HG03108 (cell line): ENCODE results near the gene CHD9.
"Not testable (repeated sequence)": the region's sequence is repeated elsewhere in the genome, so short reads cannot be mapped to it uniquely, and the experiment has no call there.

Experiments
- ATAC-seq: cut with Tn5 transposase; IDR thresholded peaks from one replicate; pipeline ENCODE4 v1.9.1; 2021; ENCODE audit warnings: moderate library complexity; ENCODE audit not compliant: unreplicated experiment

CHD9 gene, protein sequence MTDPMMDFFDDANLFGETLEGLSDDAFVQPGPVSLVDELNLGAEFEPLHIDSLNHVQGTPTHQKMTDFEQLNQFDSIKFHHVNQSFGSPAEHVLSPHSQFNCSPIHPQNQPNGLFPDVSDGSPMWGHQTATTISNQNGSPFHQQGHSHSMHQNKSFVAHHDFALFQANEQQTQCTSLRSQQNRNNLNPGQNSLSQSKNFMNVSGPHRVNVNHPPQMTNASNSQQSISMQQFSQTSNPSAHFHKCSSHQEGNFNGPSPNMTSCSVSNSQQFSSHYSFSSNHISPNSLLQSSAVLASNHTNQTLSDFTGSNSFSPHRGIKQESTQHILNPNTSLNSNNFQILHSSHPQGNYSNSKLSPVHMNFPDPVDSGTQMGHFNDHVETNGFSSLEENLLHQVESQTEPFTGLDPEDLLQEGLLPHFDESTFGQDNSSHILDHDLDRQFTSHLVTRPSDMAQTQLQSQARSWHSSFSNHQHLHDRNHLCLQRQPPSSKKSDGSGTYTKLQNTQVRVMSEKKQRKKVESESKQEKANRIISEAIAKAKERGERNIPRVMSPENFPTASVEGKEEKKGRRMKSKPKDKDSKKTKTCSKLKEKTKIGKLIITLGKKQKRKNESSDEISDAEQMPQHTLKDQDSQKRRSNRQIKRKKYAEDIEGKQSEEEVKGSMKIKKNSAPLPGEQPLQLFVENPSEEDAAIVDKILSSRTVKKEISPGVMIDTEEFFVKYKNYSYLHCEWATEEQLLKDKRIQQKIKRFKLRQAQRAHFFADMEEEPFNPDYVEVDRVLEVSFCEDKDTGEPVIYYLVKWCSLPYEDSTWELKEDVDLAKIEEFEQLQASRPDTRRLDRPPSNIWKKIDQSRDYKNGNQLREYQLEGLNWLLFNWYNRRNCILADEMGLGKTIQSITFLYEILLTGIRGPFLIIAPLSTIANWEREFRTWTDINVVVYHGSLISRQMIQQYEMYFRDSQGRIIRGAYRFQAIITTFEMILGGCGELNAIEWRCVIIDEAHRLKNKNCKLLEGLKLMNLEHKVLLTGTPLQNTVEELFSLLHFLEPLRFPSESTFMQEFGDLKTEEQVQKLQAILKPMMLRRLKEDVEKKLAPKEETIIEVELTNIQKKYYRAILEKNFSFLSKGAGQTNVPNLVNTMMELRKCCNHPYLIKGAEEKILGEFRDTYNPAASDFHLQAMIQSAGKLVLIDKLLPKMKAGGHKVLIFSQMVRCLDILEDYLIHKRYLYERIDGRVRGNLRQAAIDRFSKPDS (N-terminal part only)

DNA sequence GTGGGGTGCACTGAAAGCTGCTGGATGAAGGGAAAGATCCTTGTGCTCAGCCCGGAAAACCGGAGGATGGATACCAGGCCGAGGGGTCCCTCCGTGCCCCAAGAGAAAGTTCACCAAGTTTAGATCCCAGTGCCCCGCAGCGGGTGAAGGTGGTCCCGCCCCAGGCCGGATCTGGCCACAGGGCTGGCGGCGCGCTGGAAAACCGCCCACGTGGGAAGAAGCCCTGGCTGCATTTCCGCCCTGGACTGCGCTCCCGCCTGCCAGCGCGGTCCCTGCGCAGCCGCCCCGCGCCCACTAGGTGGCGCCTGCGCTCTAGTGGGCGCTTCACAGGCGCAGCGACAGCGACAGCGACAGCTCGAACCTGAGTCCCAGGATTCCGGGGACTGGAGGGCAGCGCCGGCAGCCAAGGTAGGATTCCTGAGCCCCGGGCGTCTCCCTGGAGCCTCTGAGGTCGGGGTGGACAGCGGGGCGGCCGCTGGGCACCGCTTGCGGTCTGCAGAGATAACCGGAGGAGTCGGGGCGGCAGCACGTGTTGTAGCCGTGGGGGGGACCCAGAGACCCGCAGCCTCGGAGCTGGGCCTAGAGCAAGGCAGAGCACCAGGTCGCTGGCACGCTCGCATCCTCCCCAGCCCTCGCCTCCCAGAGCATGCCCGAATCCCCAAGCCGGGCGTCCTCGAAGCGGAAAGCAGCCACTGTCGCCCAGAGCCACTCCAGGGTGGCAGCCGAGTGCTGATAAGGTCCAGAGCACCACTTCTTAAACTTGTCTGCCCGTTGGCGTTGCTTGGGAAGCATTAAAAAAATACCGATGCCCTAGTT is at the start of gene CHD9:
CHD9 (plus strand) TSS at position 322 of the 816 bp plus-strand sequence. CDS start 101,099 bp downstream, outside the sequence.
- ATAC-seq, result peak; percentile 76

DNA sequence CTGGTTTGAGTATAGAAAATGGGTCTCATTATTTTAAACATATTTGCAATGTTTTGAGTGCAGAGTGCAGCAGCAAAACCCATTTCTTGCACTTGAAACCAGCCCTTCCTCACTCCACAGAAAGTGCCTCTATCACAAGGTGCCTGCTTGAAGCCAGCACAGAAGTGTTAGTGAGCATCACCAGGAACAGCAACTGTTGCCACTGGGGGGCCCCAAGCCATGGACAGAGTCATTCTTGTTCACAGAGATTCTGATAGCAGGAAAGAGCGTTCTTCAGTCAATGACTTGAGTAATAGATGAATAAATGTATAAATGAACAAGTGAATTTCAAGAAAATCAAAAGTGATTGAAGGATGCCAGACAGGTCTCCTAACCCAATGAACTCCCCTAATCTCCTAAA is 47.7 kb upstream of the CHD9 start:
- no peak for ATAC-seq

DNA sequence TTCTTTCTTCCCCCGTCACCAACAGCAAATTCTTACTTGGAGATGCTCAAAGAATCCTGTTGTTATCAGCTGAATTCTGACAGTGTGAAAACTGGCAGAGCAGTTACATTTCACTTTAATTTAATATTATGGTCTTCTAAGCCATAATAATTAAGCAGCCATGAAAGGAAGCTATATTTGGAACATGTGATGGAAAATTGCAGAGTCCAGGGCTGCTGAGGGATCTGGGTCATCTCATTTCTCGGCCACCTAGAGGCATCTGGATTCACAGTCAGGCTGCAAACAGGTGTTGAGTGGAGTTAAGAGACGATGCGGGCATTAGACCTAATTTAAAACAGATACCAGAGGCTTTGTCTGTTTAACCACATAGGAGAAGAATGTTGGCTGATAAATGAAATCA is 40.5 kb upstream of the CHD9 start:
- ATAC-seq, result no peak

DNA sequence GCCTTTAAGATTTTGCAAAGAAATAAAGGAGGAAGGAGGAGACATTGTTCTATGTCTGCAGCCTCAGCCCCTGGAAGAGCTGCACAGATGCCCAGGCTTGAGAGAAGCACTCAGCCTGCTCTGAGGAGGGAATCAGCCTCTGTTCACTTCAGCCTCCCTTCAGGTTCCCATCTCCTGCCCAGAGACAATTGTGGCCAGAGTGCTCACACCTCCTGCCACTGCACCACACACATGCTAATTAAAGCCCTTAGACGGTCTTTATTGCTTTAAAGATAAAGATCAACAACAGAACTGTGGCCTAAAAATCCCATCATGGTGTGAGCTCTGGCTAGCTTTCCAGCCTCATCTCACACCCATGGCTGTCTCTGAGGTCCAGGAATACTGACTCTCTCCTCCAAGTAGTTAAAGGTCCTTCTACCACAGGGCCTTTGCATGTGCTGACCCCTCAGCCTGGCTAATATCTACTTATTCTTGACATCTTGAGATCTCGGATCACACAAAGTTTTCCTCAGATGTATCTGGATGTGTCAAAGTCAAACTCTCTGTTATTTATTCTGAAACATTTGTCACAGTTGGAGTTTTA is 35.9 kb upstream of the CHD9 start:
- ATAC-seq, result no peak

DNA sequence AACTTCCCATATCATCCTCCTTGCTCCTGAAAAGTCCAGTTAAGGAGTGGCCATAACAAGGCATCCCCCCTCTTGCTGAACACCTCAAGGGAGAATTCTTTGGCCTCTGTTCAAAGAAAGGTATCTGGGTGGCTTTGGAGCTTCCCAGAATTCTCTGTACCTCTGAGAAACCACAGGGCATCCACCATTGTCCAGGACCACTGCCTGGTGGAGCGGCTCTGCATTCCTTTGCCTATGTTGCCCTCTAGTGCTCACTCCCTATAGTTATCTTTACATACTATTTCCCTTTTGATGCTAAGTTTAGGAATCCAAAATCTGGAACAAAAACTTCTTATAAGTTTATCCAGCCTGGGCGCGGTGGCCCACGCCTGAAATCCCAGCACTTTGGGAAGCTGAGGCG is 32.4 kb upstream of the CHD9 start:
- ATAC-seq, result no peak

DNA sequence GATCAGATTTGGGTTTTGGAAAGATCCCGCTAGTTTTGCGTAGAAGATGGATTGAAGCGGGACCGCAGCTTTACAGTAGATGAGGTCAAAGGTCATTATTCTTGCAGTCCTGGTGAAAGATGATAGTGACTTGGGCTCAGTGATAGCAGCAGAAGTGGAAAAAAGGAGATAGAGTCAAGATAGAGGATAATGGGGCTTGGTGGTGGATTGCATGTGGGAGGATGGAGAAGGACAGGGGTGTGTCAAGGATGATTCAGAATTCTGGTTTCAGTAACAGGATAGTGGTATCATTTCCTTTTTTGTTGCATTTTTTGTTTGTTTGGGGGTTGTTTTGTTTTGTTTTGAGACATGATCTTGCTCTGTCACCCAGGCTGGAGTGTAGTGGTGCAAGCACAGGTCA is 30.7 kb upstream of the CHD9 start:
- ATAC-seq, result no peak

DNA sequence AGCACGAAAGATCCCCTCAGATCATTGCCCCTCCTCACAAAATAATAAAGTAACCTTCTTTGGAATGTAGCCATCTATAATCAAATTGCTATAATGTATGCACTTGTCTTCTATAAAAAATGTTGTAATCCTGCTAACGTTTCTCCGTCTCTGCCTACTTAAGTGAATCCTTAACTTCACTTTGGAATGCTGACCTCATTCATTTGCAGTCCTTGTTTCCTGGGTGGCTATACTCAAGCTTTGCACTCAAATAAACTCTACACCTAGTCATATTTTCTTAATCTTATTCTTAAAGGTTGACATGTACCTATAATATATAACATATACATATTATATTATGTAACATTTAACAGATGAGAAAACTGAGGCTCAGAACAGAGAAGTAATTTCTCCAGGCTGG is 24.8 kb upstream of the CHD9 start:
- no peak for ATAC-seq

DNA sequence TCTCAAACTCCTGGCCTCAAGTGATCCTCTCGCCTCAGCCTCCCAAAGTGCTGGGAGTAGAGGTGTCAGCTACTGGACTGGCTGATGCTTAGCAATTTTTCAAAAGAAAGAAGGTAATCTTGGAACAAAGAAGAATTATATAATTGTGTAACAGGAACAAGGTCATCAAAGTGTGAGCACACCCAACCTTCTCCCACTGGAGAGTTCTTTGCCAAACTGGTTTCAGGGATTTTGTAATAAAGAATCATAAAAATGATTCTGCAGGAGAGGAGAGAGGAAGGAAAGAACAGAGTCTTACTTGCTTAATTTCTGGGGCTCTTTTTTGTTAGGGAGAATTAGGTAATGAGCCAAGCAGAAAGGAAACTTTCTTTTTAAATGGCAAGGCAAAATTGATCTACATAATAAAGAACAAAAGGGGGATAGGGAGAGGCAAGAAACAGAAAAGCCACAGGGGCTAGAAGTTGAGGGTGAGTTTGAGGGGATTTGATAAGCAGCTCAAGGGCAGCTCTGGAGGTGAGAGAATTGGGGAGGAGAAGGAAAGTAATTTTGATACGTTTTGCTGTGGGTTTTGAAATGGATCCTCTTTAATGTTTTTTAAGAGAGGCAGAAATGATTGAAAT is 23.4 kb upstream of the CHD9 start:
- ATAC-seq, result no peak

DNA sequence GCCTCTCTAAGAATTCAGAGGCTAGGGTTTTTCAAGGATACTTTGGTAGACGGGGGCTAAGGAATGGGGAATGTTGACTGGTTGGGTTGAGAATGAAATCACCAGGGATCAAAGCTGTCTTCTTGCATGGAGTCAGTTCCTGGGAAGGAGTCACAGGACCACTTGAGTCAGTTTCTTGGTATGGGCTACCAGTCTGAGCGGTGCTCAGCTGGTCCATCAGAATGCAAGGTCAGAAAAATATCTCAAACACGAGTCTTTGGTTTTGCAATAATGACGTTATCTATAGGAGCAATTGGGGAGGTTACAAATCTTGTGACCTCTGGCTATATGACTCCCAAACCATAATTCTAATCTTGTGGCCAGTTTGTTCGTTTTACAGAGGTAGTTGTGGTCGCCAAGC is 20.5 kb upstream of the CHD9 start:
- ATAC-seq, result no peak

DNA sequence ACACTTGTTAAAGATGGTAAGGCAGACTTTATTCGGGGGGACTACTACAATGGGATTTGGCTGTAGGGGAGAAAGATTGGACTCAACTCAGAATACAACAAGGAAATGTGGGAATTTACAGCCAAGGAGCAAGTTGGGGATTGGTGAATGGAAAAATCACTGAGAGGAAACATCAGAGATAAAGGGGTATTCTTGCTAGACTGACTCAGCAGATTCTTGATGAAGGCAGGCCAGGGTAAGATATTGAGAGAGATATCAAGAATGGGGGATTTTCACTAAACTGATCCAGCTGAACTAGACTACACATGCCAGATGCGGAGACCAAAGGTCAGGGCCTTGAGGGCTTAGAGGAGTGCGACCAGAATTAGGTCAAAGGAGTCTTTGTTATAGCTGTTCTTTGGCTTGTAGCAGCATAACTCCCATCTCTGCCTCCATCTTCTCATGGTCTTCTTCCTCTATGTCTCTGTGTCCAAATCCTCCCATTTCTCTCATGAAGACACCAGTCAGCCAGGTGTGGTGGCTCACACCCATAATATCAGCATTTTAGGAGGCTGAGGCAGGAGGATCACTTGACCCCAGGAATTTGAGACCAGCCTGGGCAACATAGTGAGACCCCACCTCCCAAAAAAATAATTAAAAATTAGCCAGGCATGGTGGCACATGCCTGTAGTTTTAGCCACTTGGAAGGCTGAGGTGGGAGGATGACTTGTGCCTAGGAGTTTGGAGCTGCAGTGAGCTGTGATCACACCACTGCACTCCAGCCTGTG is 19.4 kb upstream of the CHD9 start:
- ATAC-seq, result no peak

DNA sequence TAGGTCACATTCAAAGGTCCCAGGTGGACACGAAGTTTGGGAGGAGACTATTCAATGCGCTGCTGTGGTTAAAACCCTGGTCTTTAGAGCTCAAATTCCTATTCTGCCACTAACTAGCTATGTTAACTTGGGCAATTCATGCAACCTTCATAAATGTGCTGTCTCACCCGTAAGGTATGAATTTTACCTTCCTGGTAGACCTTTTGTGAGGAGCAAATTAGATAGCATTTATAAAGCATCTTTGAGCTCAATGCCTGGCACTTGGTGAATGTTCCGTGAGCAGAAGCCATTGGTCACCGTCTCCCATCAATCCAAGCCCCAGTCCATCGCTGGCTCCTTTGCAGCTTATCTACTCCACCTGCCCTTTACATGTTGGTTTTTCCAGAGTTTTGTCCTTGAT is 18.7 kb upstream of the CHD9 start:
- ATAC-seq, result no peak

DNA sequence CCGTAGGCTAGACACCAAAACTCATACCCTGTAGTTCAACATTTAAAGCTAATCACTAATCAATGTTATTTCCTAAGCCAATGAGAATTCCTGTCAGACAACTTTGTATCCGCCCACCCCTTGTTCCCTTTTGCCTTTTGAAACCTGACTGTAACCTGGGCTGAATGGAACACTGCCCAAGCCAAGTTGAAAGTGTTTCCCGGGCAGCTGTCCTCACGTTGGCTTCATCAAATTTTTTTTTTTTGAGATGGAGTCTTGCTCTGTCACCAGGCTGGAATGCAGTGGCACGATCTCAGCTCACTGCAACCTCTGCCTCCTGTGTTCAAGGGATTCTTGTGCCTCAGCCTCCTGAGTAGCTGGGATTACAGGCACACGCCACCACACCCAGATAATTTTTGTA is 18.1 kb upstream of the CHD9 start:
- ATAC-seq, result not testable (repeated sequence)

DNA sequence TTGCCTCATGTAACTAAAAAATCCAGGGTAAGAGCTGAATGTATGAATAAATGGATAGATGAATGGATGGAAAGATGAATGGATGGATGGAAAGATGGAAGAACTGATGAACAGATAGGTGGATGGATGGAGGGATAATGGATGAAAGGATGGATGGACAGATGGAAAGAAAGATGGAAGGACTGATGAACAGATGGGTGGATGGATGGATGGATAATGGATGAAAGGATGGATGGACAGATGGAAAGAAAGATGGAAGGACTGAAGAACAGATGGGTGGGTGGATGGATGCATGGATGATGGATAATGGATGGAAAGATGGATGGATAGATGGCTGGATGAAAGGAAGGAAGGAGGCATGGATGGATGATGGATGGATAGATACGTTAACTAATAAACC is 14.0 kb upstream of the CHD9 start:
- ATAC-seq, result no peak

DNA sequence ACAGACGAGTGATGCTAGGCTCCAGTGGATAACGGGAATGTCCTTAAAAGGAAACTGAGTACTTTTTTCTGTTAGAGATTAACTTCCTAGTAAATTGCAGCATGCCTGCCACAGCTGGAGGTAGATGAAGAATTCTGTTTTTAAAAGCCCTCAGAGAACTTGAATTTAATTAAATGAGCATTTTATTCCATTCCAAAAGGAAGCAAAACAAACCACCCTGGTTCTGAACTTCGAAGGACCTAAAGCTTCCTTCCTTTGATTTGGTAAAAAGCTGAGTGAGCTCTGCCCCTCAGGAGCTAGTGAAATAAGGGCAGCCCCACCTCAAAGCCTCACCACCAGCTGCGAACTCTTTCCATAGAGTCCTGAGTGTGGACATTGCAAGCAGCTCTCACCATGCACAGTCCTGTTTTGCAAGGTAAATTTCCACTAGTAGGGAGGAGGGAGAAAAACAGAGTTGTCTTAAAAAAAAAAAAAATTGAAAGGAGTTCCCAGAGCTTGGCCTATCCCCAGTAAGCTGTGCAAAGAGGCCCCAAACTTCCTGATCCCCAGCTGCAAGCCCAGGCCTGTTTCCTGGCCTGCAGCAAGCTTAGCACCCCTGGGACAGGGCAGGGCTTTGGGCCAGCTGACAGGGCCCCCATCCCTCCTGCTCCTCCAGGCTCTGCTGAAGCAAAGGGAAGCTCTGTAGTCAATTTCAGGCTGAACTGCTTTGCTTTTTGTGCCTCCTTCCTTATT is 13.3 kb upstream of the CHD9 start:
- no peak for ATAC-seq

DNA sequence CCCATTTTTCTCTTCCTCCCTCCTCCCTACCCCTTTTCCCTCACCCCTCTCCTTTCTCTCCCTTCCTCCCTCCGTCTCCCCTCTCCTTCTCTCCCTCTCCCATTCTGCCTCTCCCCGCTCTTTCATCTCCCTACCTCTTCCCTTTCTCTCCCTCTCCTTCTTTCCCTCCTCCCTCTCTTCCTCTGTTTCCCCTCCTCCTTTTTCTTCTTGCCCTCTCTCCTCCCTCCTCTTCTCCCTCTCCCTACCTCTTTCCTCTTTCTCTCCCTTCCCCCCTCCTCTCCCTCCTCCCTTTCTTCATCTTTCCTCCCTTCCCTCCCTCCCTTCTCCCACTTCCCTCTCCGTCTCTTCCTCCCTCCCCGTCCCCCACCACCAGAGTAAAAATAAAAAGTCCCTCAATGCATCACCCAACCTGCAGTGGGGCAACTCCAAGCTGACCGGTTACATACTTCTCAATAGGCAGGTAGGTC is 12.5 kb upstream of the CHD9 start:
- ATAC-seq, result no peak

DNA sequence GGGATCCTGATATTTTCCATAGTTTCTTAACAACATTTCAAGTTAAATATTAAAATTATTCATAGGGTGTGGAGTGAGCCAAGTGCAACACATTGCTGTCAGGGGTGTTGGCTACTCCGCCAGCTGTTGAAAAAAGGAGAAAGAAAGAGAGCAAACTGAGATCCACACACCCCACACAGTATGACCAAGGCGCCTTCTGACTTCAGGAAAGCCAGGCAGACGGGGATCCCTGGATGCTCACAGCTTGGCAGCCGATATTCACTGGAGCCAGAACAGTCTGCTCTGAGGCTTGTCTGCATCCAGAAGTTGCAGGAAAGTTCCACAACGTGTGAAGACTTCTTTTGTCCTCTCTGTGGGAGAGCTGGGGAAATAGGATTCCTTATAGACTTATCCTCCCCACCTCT is 11.4 kb upstream of the CHD9 start:
- no peak for ATAC-seq

DNA sequence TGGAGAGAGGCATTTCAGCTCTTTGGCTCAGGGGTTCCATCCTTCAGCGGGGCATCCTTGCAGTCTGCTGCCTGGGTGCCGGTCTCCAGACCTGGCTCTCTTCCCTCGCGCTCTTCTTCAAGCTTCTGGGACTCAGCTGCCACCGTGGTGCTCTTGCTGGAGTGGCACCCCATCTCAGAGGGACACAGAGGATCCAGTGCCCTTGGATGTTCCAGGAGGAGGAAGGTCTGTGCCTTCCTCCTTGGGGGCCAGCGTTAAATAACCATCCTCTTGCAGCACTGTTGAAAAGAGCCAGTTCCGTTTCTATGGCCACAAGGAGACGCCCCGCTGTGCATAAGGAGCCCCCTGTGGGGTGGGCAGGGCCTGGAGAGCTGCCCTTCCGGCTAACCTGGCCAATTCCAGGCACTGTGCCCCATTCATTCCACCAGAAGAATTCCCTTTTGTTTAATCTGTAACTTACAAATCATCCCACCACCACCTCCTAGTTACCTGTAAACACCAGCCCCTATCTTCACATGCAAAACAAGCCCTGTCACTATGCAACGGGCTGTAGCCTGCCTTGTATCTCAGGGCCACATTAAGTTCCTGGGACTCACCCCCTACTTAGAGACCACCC is 10.7 kb upstream of the CHD9 start:
- ATAC-seq, result no peak
